Liver (tissue), 9 donors: Measurements from ENCODE around the gene C1QTNF3. TPM values are rescaled to one million over a fixed set of nuclear protein-coding genes. Genes with fewer than 3 reads are reported as not detected.

Experiments used
- DNase-seq: peaks from one replicate; pipeline ENCODE4 v3.0.0-alpha.2; 2017; ENCODE audit warnings: low spot score
- H3K27ac ChIP-seq, 2 donors: one replicate each; pipeline ENCODE4 v1.7.0; 2013; ENCODE audit warnings: inconsistent platforms in 2 of 2, low read length in 2 of 2, control low read depth in 1 of 2, low read depth in 1 of 2, mild to moderate bottlenecking in 1 of 2
- H3K27me3 ChIP-seq, 4 donors: one replicate each; pipeline versions ENCODE4 v1.6.1 to v1.7.0; 2013; ENCODE audit warnings: low read length in 3 of 4, inconsistent platforms in 1 of 4, mild to moderate bottlenecking in 1 of 4, moderate library complexity in 1 of 4; ENCODE audit not compliant: control insufficient read depth in 4 of 4, insufficient read depth in 4 of 4
- H3K36me3 ChIP-seq, 4 donors: one replicate each; pipeline versions ENCODE4 v1.6.1 to v1.7.0; 2013; ENCODE audit warnings: low read length in 3 of 4, mild to moderate bottlenecking in 3 of 4, low read depth in 1 of 4, moderate library complexity in 1 of 4; ENCODE audit not compliant: control insufficient read depth in 4 of 4, insufficient read depth in 3 of 4
- H3K4me1 ChIP-seq, 4 donors: one replicate each; pipeline versions ENCODE4 v1.6.1 to v1.7.0; 2013; ENCODE audit warnings: low read length in 3 of 4, mild to moderate bottlenecking in 3 of 4, moderate library complexity in 1 of 4; ENCODE audit not compliant: control insufficient read depth in 4 of 4, insufficient read depth in 4 of 4
- H3K4me3 ChIP-seq, 3 donors: one replicate each; pipeline versions ENCODE4 v1.6.1 to v1.7.0; 2013; ENCODE audit warnings: low read length in 3 of 3, control low read depth in 1 of 3, low read depth in 1 of 3, mild to moderate bottlenecking in 1 of 3
- H3K9ac ChIP-seq, 2 donors: one replicate each; pipeline ENCODE4 v1.7.0; 2013; ENCODE audit warnings: low read length in 2 of 2, mild to moderate bottlenecking in 2 of 2, moderate library complexity in 2 of 2, control low read depth in 1 of 2, low read depth in 1 of 2
- H3K9me3 ChIP-seq, 4 donors: one replicate each; pipeline versions ENCODE4 v1.6.1 to v1.7.0; 2013; ENCODE audit warnings: low read length in 3 of 4; ENCODE audit not compliant: control insufficient read depth in 4 of 4
- ATF3 ChIP-seq: IDR thresholded peaks from 2 replicates; pipeline ENCODE4 v1.6.1; 2016; ENCODE audit warnings: antibody characterized with exemption
- CTCF ChIP-seq: fragments of 150-350 bp; IDR thresholded peaks from 2 replicates; pipeline ENCODE4 v1.5.1; 2017; ENCODE audit warnings: improper control_type of control experiment, low read depth, low read length; ENCODE audit not compliant: missing input control
- EGR1 ChIP-seq, 2 donors: IDR thresholded peaks; 2 replicates each; pipeline ENCODE4 v1.6.1; 2016 to 2018; ENCODE audit warnings: antibody characterized with exemption in 2 of 2, low read depth in 2 of 2
- FOXA1 ChIP-seq: IDR thresholded peaks from 2 replicates; pipeline ENCODE4 v1.6.1; 2016; ENCODE audit warnings: antibody characterized with exemption
- FOXA2 ChIP-seq: IDR thresholded peaks from 2 replicates; pipeline ENCODE4 v1.6.1; 2016; ENCODE audit warnings: antibody characterized with exemption
- GABPA ChIP-seq, 2 donors: IDR thresholded peaks in 1 of 2; conservative IDR thresholded peaks in 1 of 2; 2 replicates each; pipeline ENCODE4 v1.6.1; 2016; ENCODE audit warnings: antibody characterized with exemption in 2 of 2, mild to moderate bottlenecking in 1 of 2, moderate library complexity in 1 of 2
- HNF4A ChIP-seq, 2 donors: conservative IDR thresholded peaks; 2 replicates each; pipeline ENCODE4 v1.6.1; 2016; ENCODE audit warnings: antibody characterized with exemption in 2 of 2, mild to moderate bottlenecking in 2 of 2
- HNF4G ChIP-seq: IDR thresholded peaks from 2 replicates; pipeline ENCODE4 v1.6.1; 2016; ENCODE audit warnings: antibody characterized with exemption
- JUND ChIP-seq, 2 donors: IDR thresholded peaks; 2 replicates each; pipeline ENCODE4 v1.6.1; 2016; ENCODE audit warnings: antibody characterized with exemption in 2 of 2
- NR2F2 ChIP-seq: IDR thresholded peaks from 2 replicates; pipeline ENCODE4 v1.6.1; 2016; ENCODE audit warnings: antibody characterized with exemption
- RAD21 ChIP-seq, 2 donors: IDR thresholded peaks; 2 replicates each; pipeline ENCODE4 v1.6.1; 2016; ENCODE audit warnings: antibody characterized with exemption in 2 of 2, mild to moderate bottlenecking in 2 of 2
- RXRA ChIP-seq, 2 donors: IDR thresholded peaks; 2 replicates each; pipeline ENCODE4 v1.6.1; 2017 to 2018; ENCODE audit warnings: antibody characterized with exemption in 2 of 2, mild to moderate bottlenecking in 1 of 2
- SP1 ChIP-seq: IDR thresholded peaks from 2 replicates; pipeline ENCODE4 v1.6.1; 2018; ENCODE audit warnings: antibody characterized with exemption, mild to moderate bottlenecking
- TAF1 ChIP-seq: conservative IDR thresholded peaks from 2 replicates; pipeline ENCODE4 v1.6.1; 2016; ENCODE audit warnings: antibody characterized with exemption, mild to moderate bottlenecking
- YY1 ChIP-seq: IDR thresholded peaks from 2 replicates; pipeline ENCODE4 v1.6.1; 2016; ENCODE audit warnings: antibody characterized with exemption, mild to moderate bottlenecking
- WGBS: extraction: QIAGEN DNeasy Blood & Tissue Kit; methylation state at CpG from one replicate; pipeline ENCODE4 v1.1.7; 2013; 5-methylcytosine and 5-hydroxymethylcytosine counted together
- polyA plus RNA-seq, 2 donors: library from polyadenylated mRNA; stranded (reverse) in 1 of 2; unstranded in 1 of 2; fragments of 200-250 nt in 1 of 2; fragments of >200 nt in 1 of 2; fragmentation: Nextera tagmentation in 1 of 2; extraction: Ambion mirVana in 1 of 2; gene quantifications; one replicate each; pipeline versions ENCODE4 v1.2.1 to v1.2.3, GENCODE V29; 2013 to 2015
- total RNA-seq, 2 donors: library from RNA; depleted of rRNA; stranded (reverse); fragments of >200 nt; gene quantifications; one replicate each; pipeline ENCODE4 v1.2.3, GENCODE V29; 2014
- TF ChIP-seq, protein P1 (sequence below): IDR thresholded peaks from 2 replicates; pipeline ENCODE4 v1.6.1; 2016; ENCODE audit warnings: antibody characterized with exemption
- donor health status: healthy.
- donor health status: healthy.
- donor health status: healthy.
- donor health status: healthy.
- donor health status: healthy.

The C1QTNF3 gene
- total and polyA plus RNA-seq, 4 donors, result 0.81 to 6.2 (median 2.5) TPM

DNA sequence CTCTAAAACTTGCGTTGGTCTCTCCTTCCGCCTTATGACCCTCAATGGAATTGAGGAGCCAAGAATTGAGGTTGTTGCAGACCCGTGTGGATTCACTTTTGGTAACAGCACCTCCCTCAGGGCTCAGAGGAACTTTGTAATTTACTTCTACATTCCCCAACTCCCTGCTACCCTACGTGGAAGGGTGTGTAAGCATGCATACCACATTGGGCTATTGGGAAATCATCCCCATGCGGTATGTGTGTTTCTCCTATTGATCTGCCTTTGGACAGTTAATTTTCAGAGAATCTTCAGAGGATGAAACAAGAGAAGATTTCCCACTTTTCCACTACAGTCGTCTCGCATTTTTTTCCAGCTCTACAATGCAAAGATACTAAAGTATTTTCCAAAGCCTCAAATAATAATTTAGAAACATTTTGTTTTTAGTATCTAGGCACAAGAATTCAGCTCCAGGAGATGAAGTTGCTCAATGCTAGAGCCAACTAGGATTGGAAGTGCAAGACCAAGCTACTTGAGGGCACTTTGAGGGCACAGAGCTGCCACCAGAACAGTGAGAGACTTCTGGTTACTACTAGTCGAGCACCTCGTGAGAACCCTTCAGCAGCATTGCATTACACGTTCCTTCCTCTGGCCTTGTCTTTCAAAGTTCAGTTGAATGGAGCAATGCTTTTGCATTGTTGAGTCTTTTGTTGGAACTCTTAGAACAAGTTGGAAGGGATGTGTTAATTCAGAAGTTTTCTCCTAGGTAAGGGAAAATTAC, 3.4 kb downstream of the C1QTNF3 start:
- 72% methylated on average over 10 of the region's 10 CpGs for WGBS
- DNase-seq, result no peak
- H3K27ac ChIP-seq, result no peak overlapping the region
- H3K9ac ChIP-seq, result no peak overlapping the region
- H3K9me3 ChIP-seq, result no peaks in the 10 kb centered on the region
- no peaks in the 10 kb centered on the region for H3K27me3 ChIP-seq
- no peak overlapping the region for H3K4me3 ChIP-seq
- H3K4me1 ChIP-seq, result peaks cover 10 to 24% (median 11%) of the 10 kb centered on the region in 4 donors
- H3K36me3 ChIP-seq, result no peaks in the 10 kb centered on the region
- no peak for TF ChIP-seq EGR1 (IDR thresholded peaks at IDR 0.05; ENCODE audit: low read depth in 2 of 2)
- no peak for TF ChIP-seq TAF1
- no peak for TF ChIP-seq RAD21 (IDR thresholded peaks at IDR 0.05)
- no peak for TF ChIP-seq YY1
- TF ChIP-seq GABPA (IDR thresholded peaks at IDR 0.05 in 1 of 2, conservative IDR thresholded peaks at IDR 0.05 in 1 of 2), result no peak
- TF ChIP-seq SP1, result no peak
- peak in 1 of 2 donors; percentile 47 for TF ChIP-seq RXRA (IDR thresholded peaks at IDR 0.05)
- TF ChIP-seq FOXA1, result no peak
- TF ChIP-seq NR2F2, result no peak
- TF ChIP-seq, protein P1, sequence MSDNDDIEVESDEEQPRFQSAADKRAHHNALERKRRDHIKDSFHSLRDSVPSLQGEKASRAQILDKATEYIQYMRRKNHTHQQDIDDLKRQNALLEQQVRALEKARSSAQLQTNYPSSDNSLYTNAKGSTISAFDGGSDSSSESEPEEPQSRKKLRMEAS, result no peak
- no peak for TF ChIP-seq HNF4G
- no peak for TF ChIP-seq FOXA2
- no peak for TF ChIP-seq JUND (IDR thresholded peaks at IDR 0.05)
- TF ChIP-seq HNF4A (conservative IDR thresholded peaks at IDR 0.05), result peak; percentile 18 to 50
- TF ChIP-seq ATF3, result no peak

- Histone ChIP-seq H3K27ac (no peak overlapping the region), H3K9ac (no peak overlapping the region), H3K4me3 (no peak overlapping the region), H3K36me3 (no peaks in the 10 kb centered on the region), H3K27me3 (no peaks in the 10 kb centered on the region), H3K9me3 (no peaks in the 10 kb centered on the region), H3K4me1 (peaks cover 13 to 27% (median 14%) of the 10 kb centered on the region in 4 donors)
- DNase-seq, result no peak
- TF ChIP-seq EGR1 (IDR thresholded peaks at IDR 0.05; ENCODE audit: low read depth in 2 of 2), result no peak
- WGBS, result 98% methylated on average over 4 of the region's 4 CpGs
These were observed 4.2 kb downstream of the C1QTNF3 start for GRCh38 chr5:34038838-34039237.

DNA sequence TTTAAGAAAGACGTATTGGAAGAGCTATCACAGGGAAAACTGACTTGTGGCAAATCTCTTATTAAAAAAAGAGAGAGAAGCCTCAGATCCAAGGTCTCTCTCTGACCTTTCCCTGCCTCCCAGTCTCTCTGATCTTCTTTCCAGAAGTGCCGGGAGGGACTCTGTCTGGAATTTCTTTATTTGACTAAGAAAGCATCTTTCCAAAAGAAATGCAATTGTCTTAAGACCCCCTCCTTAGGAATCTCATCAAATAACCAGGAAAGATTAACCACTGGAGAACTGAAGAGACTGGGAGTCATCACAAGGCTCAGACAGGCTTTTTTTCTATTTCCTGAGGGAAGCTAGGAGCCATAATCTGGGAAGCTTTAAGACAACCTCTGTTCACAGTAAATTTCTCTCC, 4.6 kb downstream of the C1QTNF3 start:
- WGBS, result 94% methylated on average over 2 of the region's 2 CpGs
- no peak overlapping the region for H3K4me3 ChIP-seq
- no peaks in the 10 kb centered on the region for H3K9me3 ChIP-seq
- H3K27me3 ChIP-seq, result no peaks in the 10 kb centered on the region
- no peak overlapping the region for H3K27ac ChIP-seq
- H3K9ac ChIP-seq, result no peak overlapping the region
- H3K36me3 ChIP-seq, result no peaks in the 10 kb centered on the region
- H3K4me1 ChIP-seq, result peaks cover 15 to 28% (median 15%) of the 10 kb centered on the region in 4 donors
- no peak for TF ChIP-seq ATF3
- no peak for TF ChIP-seq FOXA1
- no peak for TF ChIP-seq HNF4A (conservative IDR thresholded peaks at IDR 0.05)
- TF ChIP-seq RAD21 (IDR thresholded peaks at IDR 0.05), result no peak
- no peak for TF ChIP-seq JUND (IDR thresholded peaks at IDR 0.05)
- no peak for TF ChIP-seq GABPA (IDR thresholded peaks at IDR 0.05 in 1 of 2, conservative IDR thresholded peaks at IDR 0.05 in 1 of 2)
- TF ChIP-seq CTCF, result no peak
- no peak for TF ChIP-seq YY1
- DNase-seq, result no peak
